ENCODE results near the gene ARPC1A.
"Not testable (repeated sequence)": the region's sequence is repeated elsewhere in the genome, so short reads cannot be mapped to it uniquely, and the experiment has no call there.

ARPC1A gene

DNA sequence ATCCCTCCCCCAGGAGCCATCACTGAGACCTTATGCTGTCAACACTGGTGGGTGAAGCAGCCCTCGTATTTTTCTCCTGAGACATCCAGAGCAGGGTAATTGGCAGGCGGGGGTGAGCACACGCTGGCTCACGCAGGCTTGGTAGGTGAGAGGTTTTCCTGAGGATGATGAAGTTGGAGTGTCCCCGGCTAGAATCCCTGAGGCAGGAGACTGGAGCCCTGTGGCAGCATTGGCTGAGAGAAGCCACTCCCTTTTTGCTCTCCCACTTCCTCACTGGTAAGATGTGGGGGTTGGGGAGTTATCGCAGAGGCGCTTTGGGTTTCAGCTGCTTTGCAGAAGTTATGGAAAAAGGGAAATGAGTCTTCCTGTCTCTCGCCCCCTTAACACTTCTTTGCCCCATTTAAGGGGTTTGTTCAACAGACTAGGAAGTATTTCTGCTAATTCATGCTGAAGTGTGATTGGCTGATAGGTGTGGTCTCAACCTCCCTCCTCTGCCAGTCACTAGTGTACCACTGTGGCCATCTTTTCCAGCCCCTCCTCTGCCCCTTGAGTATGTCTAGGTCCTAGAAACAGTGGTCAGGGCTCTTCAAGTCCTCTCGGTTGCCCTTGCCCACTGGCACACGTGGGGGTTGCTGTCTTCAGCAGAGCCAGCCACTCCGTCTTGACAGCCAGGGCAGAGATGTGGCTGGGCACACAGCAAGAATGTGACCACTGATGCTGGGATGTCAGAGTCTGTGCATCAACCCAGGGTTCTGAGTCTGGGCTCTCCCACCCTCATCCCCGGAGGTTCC, 54.5 kb downstream of the ARPC1A start:
- Histone ChIP-seq H3K36me3 (ENCODE audit: control insufficient read depth in 2 of 2, insufficient read depth in 2 of 2, low read length in 2 of 2) (peaks cover 0 to 4% of the 10 kb centered on the region in 2 donors), H3K27ac (ENCODE audit: low read length) (peak overlapping the region; percentile 76), H3K4me1 (ENCODE audit: control insufficient read depth, insufficient read depth, low read length) (peaks cover 29% of the 10 kb centered on the region), H3K9ac (ENCODE audit: low read length in 2 of 2) (peak overlapping the region; percentile 29 to 60), H3K27me3 (ENCODE audit: control insufficient read depth in 1 of 2, insufficient read depth in 2 of 2, low read length in 2 of 2) (no peaks in the 10 kb centered on the region), H3K9me3 (ENCODE audit: control insufficient read depth in 2 of 2, low read length in 2 of 2) (no peaks in the 10 kb centered on the region), H3K4me3 (ENCODE audit: low read length in 2 of 2) (peak overlapping the region in 1 of 2 donors; percentile 52)

DNA sequence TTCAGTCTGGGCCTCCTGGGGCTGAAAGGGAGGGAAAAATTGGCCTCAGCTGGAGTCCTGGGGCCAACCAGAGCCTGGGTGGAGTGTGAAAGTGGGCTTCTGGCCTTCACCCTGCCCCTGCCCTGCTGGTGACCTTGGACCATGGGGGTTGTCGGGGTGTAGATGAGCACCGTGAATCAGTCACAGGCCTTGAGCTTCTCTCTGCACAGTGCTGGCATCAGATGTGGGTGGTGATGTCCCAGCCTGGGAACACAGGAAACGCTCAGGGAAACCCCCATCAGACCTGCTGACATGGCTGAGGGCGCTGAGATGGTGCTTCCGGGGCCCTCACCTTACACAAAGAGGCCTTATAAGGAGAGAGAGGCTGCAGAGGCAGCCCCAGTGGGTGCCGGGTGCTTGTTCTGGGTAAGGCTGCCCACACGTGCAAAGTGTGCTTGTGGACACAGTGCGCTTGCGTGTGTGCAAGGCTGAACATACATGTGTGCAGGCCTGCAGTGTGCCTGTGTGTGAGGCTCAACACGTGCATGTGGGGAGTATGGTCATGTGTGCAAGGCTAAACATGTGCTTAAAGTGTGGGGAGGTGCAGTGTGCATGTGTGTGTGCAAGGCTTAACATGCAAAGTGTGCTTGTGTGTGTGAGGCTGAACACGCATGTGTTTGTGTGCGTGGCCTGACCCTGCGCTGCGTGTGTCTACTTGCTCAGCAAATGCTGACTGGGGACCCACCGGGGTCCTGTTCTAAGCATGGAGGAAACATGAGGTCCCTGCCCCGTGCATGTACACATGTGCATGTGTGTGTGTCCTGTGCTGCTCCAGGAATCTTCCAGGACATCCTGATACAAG, 55.3 kb downstream of the ARPC1A start:
- Histone ChIP-seq H3K9me3 (ENCODE audit: control insufficient read depth in 2 of 2, low read length in 2 of 2) (no peaks in the 10 kb centered on the region), H3K36me3 (ENCODE audit: control insufficient read depth in 2 of 2, insufficient read depth in 2 of 2, low read length in 2 of 2) (peaks cover 0 to 4% of the 10 kb centered on the region in 2 donors), H3K27me3 (ENCODE audit: control insufficient read depth in 1 of 2, insufficient read depth in 2 of 2, low read length in 2 of 2) (no peaks in the 10 kb centered on the region), H3K27ac (ENCODE audit: low read length) (peak overlapping the region; percentile 76), H3K9ac (ENCODE audit: low read length in 2 of 2) (no peak overlapping the region), H3K4me3 (ENCODE audit: low read length in 2 of 2) (peak overlapping the region in 1 of 2 donors; percentile 52), H3K4me1 (ENCODE audit: control insufficient read depth, insufficient read depth, low read length) (peaks cover 29% of the 10 kb centered on the region)

DNA sequence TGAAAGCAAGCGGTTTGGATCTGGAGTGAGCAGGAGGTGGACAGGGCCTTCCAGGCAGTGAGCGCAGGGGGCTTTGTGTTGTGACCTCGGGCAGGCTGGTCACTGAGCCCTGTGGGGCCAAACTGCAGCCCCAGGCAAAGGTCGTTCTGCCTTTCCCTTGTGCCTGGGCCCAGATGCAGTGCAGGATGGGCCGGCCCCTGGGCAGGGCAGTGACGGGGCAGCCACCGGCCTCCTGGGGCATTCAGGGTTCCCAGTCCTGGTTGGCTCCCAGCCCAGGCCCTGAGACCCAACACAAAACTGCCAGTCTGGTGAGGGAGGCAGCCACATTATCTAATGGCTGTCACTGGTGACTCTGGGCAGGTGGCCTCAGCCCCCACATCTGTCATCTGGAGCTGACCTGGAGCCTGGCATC, 56.0 kb downstream of the ARPC1A start:
- Histone ChIP-seq H3K9ac (ENCODE audit: low read length in 2 of 2) (no peak overlapping the region), H3K4me1 (ENCODE audit: control insufficient read depth, insufficient read depth, low read length) (peaks cover 26% of the 10 kb centered on the region), H3K36me3 (ENCODE audit: control insufficient read depth in 2 of 2, insufficient read depth in 2 of 2, low read length in 2 of 2) (peaks cover 5 to 6% of the 10 kb centered on the region in 2 donors), H3K27ac (ENCODE audit: low read length) (no peak overlapping the region), H3K4me3 (ENCODE audit: low read length in 2 of 2) (no peak overlapping the region), H3K27me3 (ENCODE audit: control insufficient read depth in 1 of 2, insufficient read depth in 2 of 2, low read length in 2 of 2) (no peaks in the 10 kb centered on the region), H3K9me3 (ENCODE audit: control insufficient read depth in 2 of 2, low read length in 2 of 2) (no peaks in the 10 kb centered on the region)

DNA sequence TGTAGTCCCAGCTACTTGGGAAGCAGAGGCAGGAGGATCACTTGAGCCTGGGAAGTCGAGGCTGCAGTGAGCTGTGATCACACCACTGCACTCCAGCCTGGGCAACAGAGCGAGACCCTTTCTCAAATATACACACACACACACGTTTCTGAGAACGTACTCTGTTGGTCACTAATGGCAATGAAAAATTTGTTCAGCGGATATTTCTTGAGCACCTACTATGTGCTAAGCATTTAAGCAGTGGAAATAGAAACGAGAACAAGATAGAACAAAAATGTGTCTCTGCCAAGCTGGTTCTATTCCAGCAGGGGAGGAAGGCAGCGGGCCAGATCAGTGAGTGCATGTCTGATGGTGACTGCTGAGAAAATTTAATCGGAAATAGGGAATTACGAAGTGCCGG, 57.5 kb downstream of the ARPC1A start:
- no peaks in the 10 kb centered on the region for H3K27me3 ChIP-seq (ENCODE audit: control insufficient read depth in 1 of 2, insufficient read depth in 2 of 2, low read length in 2 of 2)
- H3K9me3 ChIP-seq (ENCODE audit: control insufficient read depth in 2 of 2, low read length in 2 of 2), result no peaks in the 10 kb centered on the region
- peaks cover 26% of the 10 kb centered on the region for H3K4me1 ChIP-seq (ENCODE audit: control insufficient read depth, insufficient read depth, low read length)
- H3K9ac ChIP-seq (ENCODE audit: low read length in 2 of 2), result no peak overlapping the region
- H3K4me3 ChIP-seq (ENCODE audit: low read length in 2 of 2), result no peak overlapping the region
- peaks cover 6 to 8% of the 10 kb centered on the region in 2 donors for H3K36me3 ChIP-seq (ENCODE audit: control insufficient read depth in 2 of 2, insufficient read depth in 2 of 2, low read length in 2 of 2)
- H3K27ac ChIP-seq (ENCODE audit: low read length), result no peak overlapping the region

DNA sequence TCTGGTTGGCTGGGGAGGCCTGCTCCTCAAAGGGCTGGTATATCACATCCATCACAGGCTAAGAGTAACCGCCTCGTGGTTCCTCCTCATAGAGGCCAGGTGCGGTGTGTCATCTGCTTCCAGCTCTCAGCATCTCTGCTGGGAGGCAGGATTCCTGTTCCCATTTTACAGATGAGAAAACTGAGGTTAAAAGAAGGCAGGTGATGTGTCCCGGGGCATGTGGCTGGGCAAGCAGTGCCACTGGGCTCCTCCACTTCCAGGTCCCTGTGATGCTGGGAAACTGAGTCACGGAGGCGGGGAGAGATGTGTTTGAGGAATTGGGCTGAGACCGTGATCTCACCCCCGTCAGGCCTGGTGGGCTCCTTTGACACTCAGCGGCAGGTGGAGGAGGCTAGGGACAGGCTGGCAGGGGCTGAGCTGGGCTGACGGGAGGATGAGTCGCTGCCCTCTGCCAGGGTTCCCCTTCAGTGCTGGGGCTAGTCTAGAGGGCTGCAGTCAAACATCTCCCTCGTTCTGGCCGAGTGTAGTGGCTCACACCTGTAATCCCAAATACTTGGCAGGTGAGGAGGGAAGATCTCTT, 58.2 kb downstream of the ARPC1A start:
- Histone ChIP-seq H3K27me3 (ENCODE audit: control insufficient read depth in 1 of 2, insufficient read depth in 2 of 2, low read length in 2 of 2) (no peaks in the 10 kb centered on the region), H3K9ac (ENCODE audit: low read length in 2 of 2) (no peak overlapping the region), H3K9me3 (ENCODE audit: control insufficient read depth in 2 of 2, low read length in 2 of 2) (no peaks in the 10 kb centered on the region), H3K4me1 (ENCODE audit: control insufficient read depth, insufficient read depth, low read length) (peaks cover 25% of the 10 kb centered on the region), H3K4me3 (ENCODE audit: low read length in 2 of 2) (no peak overlapping the region), H3K36me3 (ENCODE audit: control insufficient read depth in 2 of 2, insufficient read depth in 2 of 2, low read length in 2 of 2) (peaks cover 6 to 8% of the 10 kb centered on the region in 2 donors), H3K27ac (ENCODE audit: low read length) (no peak overlapping the region)

DNA sequence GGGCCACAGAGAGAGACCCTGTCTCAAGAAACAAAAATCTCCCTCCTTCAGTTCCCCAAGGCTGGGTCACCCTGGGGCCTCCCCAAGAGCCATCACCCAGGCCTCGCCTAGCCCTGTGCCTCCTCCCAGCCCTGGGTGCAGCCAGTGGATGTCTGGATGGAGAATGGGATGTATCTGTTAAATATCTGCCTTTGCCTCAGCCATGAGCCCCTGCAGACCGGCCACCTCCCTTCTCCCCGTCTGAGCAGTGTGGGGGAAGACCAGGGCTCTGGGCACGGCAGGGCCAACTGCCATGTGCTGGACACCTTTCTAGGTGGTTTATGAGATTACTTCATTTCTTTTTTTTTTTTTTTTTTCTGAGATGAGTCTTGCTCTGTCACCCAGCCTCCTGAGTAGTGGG, 58.8 kb downstream of the ARPC1A start:
- Histone ChIP-seq H3K4me3 (ENCODE audit: low read length in 2 of 2) (no peak overlapping the region), H3K36me3 (ENCODE audit: control insufficient read depth in 2 of 2, insufficient read depth in 2 of 2, low read length in 2 of 2) (peaks cover 6 to 8% of the 10 kb centered on the region in 2 donors), H3K9ac (ENCODE audit: low read length in 2 of 2) (no peak overlapping the region), H3K4me1 (ENCODE audit: control insufficient read depth, insufficient read depth, low read length) (peaks cover 19% of the 10 kb centered on the region), H3K27ac (ENCODE audit: low read length) (no peak overlapping the region), H3K9me3 (ENCODE audit: control insufficient read depth in 2 of 2, low read length in 2 of 2) (no peaks in the 10 kb centered on the region), H3K27me3 (ENCODE audit: control insufficient read depth in 1 of 2, insufficient read depth in 2 of 2, low read length in 2 of 2) (no peaks in the 10 kb centered on the region)

DNA sequence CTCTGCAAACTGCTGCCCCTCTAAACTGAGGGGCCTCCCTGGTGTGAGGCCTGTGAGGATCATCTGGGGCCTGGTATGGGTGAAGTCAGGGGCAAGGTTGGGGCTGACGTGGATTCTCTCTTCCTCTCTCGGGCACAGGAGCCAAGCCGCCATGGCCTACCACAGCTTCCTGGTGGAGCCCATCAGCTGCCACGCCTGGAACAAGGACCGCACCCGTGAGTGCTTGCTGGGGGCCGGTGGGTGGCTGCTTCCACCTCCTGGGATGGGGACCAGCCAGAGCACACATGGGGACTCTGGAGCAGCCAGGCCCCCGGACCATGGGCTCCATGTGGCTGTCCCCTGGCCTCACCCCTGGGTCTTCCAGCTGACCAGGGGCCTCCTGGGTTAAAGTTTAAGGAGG, 59.9 kb downstream of the ARPC1A start:
- no peak overlapping the region for H3K27ac ChIP-seq (ENCODE audit: low read length)
- peaks cover 8% of the 10 kb centered on the region for H3K4me1 ChIP-seq (ENCODE audit: control insufficient read depth, insufficient read depth, low read length)
- no peaks in the 10 kb centered on the region for H3K9me3 ChIP-seq (ENCODE audit: control insufficient read depth in 2 of 2, low read length in 2 of 2)
- H3K4me3 ChIP-seq (ENCODE audit: low read length in 2 of 2), result no peak overlapping the region
- peaks cover 8 to 11% of the 10 kb centered on the region in 2 donors for H3K36me3 ChIP-seq (ENCODE audit: control insufficient read depth in 2 of 2, insufficient read depth in 2 of 2, low read length in 2 of 2)
- H3K27me3 ChIP-seq (ENCODE audit: control insufficient read depth in 1 of 2, insufficient read depth in 2 of 2, low read length in 2 of 2), result no peaks in the 10 kb centered on the region
- no peak overlapping the region for H3K9ac ChIP-seq (ENCODE audit: low read length in 2 of 2)

DNA sequence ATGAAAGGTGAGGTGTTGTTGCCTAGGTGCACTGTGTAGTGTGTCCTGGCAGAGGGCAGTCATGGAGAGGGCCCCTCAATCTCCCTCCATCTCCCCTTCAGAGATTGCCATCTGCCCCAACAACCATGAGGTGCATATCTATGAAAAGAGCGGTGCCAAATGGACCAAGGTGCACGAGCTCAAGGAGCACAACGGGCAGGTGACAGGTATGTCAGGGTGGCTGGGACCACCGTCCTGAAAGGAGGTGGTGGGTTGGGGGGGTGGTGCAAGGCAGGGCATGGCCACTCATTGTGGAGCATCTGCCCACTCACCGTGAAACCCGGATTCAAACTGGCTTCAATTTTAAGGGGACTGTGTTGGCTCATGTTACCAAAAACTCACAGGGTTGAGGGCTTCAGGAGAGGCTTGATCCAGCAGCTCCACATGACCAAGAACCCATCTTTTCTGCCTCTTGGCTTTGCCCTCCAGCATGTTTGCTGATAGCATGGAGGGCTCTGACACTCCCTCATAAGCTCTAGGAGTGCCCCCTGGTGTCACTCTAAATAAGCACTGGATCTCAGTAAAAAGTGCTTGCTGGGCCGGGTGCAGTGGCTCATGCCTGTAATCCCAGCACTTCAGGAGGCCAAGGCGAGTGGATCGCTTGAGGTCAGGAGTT, 61.0 kb downstream of the ARPC1A start:
- peaks cover 8 to 15% of the 10 kb centered on the region in 2 donors for H3K36me3 ChIP-seq (ENCODE audit: control insufficient read depth in 2 of 2, insufficient read depth in 2 of 2, low read length in 2 of 2)
- no peaks in the 10 kb centered on the region for H3K4me1 ChIP-seq (ENCODE audit: control insufficient read depth, insufficient read depth, low read length)
- no peaks in the 10 kb centered on the region for H3K27me3 ChIP-seq (ENCODE audit: control insufficient read depth in 1 of 2, insufficient read depth in 2 of 2, low read length in 2 of 2)
- H3K27ac ChIP-seq (ENCODE audit: low read length), result no peak overlapping the region
- H3K4me3 ChIP-seq (ENCODE audit: low read length in 2 of 2), result no peak overlapping the region
- no peak overlapping the region for H3K9ac ChIP-seq (ENCODE audit: low read length in 2 of 2)
- no peaks in the 10 kb centered on the region for H3K9me3 ChIP-seq (ENCODE audit: control insufficient read depth in 2 of 2, low read length in 2 of 2)

DNA sequence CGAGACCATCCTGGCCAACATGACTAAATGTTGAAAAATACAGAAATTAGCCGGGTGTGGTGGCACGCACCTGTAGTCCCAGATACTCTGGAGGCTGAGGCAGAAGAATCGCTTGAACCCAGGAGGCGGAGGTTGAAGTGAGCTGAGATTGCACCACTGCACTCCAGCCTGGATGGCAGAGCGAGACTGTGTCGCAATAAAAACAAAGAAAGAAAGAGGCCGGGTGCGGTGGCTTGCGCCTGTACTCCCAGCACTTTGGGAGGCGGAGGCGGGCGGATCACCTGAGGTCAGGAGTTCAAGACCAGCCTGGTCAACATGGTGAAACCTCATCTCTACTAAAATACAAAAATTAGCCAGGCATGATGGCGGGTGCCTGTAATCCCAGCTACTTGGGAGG, 61.5 kb downstream of the ARPC1A start:
- not testable (repeated sequence) for H3K4me1 ChIP-seq (ENCODE audit: control insufficient read depth, insufficient read depth, low read length); H3K9ac ChIP-seq (ENCODE audit: low read length in 2 of 2); H3K9me3 ChIP-seq (ENCODE audit: control insufficient read depth in 2 of 2, low read length in 2 of 2); H3K4me3 ChIP-seq (ENCODE audit: low read length in 2 of 2); H3K27me3 ChIP-seq (ENCODE audit: control insufficient read depth in 1 of 2, insufficient read depth in 2 of 2, low read length in 2 of 2); H3K27ac ChIP-seq (ENCODE audit: low read length)
- H3K36me3 ChIP-seq (ENCODE audit: control insufficient read depth in 2 of 2, insufficient read depth in 2 of 2, low read length in 2 of 2), result peaks cover 8 to 15% of the 10 kb centered on the region in 2 donors

DNA sequence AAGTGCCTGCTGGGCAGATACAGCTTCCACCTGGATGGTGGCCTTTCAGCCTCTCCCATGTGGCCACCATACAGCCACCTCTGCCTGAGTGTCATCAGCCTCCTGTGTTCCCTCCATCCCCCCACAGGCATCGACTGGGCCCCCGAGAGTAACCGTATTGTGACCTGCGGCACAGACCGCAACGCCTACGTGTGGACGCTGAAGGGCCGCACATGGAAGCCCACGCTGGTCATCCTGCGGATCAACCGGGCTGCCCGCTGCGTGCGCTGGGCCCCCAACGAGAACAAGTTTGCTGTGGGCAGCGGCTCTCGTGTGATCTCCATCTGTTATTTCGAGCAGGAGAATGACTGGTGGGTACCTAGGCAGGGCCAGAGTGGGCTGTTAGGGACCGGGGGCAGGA, 62.2 kb downstream of the ARPC1A start:
- Histone ChIP-seq H3K9ac (ENCODE audit: low read length in 2 of 2) (no peak overlapping the region), H3K27me3 (ENCODE audit: control insufficient read depth in 1 of 2, insufficient read depth in 2 of 2, low read length in 2 of 2) (no peaks in the 10 kb centered on the region), H3K27ac (ENCODE audit: low read length) (no peak overlapping the region), H3K4me3 (ENCODE audit: low read length in 2 of 2) (no peak overlapping the region), H3K9me3 (ENCODE audit: control insufficient read depth in 2 of 2, low read length in 2 of 2) (no peaks in the 10 kb centered on the region), H3K36me3 (ENCODE audit: control insufficient read depth in 2 of 2, insufficient read depth in 2 of 2, low read length in 2 of 2) (peaks cover 8 to 15% of the 10 kb centered on the region in 2 donors), H3K4me1 (ENCODE audit: control insufficient read depth, insufficient read depth, low read length) (peaks cover 11% of the 10 kb centered on the region)

Data from stomach smooth muscle (tissue), 2 donors.